GM20431 (cell line): ENCODE results near the gene ANKRD44.

Experiments
- in situ Hi-C: fragments of 300-500 bp; cut with MseI, MboI; formaldehyde crosslinking; loops from one replicate; pipeline ENCODE4 v1.15.0; 2020; ENCODE audit warnings: low sequenced_read_pairs; ENCODE audit not compliant: unreplicated experiment

ANKRD44 gene

DNA sequence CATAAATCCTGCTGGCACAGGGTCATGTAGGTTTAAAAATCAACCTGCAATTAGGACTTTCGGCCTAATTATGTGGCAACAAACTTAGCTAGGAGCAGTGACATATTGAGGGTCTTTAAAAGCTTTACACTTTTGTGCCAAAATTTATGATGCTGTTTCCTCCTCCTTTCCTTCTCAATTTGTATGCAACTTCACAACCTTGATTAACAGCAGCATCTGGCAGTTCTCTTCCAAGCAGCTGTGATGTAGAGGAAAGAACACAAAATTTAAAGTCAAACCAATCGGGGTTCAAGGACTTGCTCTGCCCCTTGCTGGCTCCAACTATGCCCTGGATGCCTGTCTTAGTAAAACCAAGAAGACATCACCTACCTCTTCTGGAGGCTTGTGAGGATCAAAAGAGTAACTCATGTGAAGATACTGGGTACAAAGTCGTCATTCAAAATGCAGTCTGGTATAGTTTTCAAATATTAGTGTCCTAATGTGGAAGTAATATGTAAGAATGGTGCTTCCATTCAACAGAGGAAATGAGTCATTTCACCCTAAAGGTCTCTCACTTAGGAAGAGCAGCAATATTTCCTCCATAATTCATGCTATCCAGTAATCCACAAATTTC lies 94.7 kb downstream of the ANKRD44 start:
- in situ Hi-C loops: no loop called here

DNA sequence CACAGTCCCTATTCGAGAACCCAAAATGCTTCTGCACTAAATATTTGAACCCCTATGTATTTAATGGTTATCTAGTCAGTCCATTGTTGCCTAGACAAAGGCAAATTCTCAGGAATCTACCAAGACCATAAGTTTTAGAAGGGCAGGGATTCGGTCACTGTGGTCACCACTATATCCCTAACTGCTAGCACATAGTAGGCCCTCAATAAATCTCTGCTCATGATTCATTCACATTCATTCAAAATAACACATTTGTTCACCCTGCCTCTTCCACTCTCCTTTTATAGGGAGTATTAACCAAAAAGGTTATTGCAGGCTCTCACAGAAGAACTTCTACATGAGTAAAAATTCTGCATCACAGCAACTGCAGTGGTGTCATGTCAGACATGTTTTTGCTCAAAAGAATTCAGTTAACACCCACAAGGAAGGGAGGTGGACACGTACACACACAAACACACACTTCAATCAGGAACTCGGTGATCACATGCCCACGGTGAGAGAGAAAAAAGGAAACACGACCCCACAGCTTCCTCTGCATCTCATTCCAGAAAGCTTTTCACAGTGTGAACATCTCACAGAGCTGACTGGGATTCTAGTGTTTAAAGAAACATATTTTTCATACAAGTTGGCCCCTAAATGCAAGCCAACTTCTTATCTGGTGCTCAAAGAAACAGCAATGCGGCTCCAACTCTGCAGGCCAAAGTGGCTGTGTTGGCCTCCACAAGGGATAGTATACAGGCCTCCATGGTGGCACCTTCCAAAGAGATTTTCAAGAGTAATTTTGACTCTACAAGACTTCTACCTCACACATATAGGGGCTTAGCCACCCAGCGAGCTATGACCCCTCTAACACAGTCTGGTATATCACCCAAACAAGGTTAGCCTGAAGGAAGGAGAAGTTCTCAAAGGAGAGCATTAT lies 98.0 kb downstream of the ANKRD44 start:
- in situ Hi-C loops: no loop called here

DNA sequence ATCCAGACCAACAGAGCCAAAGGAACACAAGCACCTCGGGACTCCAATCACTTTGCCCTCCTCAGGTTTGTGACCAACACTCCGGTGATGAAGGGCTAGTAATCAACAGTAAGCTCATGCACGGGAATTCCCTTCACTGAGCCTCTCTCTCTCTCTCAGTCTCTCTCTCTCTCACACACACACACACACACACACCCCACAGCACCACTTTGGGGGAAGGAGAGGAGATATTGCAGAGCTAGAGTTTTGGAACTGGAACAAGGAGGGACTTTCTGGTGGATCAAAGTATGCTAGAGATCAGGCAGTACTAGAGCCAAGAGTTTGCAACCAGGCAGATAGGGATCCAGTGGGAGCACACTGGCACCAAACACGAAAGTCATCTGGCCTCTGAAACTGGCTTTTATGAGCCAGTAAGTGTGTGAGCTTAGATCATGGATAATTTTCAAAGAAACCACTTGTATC lies 98.7 kb downstream of the ANKRD44 start:
- in situ Hi-C loops: no loop called here

DNA sequence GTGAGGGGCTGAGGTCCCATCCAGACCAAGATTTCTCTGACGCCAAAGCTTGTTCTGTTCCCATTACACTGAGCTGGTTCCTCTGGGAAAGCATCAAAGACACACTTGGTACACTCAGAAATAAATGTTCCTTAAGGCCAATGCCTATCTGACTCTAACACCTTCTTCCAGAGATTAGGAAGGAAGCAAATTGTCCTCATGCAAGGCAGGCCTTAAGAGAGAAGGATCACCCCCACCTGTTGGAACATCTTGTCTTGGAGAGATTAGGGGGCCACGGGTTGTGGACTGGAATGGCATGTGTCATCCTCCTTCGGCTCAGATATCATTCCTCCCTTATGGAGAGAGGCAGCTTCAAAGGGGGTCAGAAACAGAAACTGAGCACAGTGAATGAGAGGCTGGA lies 100.2 kb downstream of the ANKRD44 start:
- in situ Hi-C loops: no loop called here

DNA sequence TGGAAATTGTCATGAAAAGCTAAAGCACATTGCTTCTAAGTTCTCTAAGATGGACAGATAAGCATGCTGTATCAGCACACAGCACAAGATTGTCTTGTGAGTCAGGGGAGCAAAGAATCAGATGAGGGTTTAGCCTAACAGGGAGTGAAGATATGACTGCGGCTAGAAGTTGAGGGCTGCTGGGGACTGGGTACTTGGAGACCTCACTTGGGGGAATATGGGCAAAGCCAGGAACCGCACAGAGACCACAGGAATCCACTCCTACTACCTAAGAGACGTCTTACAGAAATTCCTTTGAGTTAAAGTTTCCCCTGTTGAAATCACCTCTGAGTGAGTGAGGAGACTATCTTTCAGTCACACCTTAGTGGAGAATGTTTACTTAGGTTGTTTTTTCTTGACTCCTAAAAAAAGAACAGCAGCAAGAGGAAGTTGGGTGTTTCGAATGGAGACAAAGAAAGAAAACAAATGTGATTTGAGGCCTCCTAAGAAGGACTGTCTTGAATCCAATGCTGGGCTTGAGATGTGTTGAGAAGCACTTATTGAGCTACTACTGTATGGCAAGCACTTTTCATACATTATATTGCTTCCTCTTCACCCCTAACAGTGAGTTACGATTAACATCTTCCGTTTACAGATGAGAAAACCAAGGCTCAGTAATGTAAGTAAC lies 100.7 kb downstream of the ANKRD44 start:
- in situ Hi-C loops: no loop called here

DNA sequence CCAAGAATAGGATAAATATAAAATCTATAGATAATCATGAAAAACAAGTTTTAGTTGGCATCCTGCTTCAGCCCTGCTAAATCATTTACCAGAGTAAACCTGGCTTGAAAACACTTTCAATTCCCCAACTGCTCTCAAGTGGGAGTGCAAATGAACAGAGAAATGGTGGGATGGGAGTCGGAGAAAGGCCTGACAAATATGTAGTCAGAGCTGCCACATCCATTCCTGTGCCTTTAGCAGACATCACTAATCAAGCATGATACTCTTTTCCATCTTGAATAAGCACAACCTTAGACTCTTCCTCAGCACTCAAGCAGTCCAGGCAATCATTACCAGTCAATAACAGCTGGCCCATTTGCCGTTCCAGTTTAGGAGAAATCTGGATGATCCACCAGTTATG lies 101.3 kb downstream of the ANKRD44 start:
- in situ Hi-C loops: no loop called here

DNA sequence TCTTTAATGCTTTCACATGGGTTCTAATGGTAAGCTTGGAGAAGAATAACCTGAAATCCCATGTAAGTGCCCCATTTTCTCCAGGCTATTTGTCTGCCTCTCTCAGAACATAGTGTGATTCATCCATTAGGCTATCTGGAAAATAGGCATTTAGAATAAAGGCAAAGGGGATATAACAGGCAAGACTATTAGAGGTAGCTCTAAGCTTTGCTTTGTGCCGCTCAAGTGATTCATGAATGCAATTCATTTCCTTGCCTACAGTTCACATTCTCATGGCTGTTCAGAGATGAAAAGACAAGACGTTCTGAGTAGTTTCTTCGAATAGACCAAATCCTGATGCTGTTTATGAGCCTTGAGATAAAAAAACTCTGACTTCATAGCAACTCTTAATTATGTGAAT lies 101.7 kb downstream of the ANKRD44 start:
- in situ Hi-C loops: no loop called here

DNA sequence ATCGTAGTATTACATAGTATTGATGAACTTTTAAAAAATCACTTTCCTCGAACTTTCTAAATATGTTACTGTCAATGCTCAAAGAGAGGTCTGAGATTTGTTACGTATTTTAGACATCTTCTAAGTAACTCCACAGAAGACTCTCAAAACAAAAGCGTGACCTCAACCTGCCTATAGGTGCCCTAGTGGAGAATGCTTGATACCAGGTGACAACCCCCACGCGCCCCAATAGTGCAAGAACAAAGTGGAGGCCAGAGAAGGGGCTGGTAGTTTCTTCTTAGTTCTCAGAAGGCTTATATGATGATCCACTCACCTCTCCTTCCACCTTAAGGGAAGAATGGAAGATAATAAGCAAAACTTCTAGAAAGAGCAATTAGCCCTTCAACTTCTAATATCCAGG lies 102.6 kb downstream of the ANKRD44 start:
- in situ Hi-C loops: no loop called here

DNA sequence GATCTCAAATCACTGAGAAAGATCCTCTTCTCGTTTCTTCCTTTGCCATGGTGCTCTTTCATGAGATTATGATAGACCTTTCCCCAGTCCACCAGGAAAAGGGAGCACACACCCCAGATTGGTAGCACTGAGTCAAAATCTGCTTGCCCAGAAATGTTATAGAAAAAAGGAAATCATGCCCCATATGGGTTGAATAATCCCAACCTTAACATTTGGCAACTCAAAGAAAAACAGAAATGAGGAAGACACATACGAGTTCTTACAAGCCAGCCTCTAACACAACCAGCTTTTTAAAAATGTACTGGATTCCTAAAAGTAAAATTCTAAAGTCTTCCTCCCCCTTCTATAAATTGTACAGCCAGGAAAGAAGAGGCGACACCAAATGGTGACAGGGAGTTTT lies 103.0 kb downstream of the ANKRD44 start:
- in situ Hi-C loops: no loop called here

DNA sequence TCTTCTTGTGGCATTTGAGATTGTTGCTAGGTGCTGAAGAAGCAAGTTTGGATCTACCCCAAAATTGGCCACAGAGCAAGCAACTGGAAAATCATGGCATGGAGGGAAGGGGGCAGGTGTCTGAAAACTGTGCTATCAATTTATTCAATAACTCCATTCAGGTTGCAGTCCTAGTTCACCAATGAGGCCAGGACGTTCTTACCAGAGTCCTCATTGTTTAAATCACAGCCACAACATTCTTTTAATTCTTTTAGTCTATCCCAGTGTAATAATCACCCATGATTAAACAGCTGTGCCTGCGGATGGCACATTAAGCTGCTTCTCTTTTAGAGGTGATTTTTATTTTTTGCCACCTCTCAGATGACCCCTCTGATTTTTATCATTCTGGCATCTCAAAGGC lies 103.5 kb downstream of the ANKRD44 start:
- in situ Hi-C loops: no loop called here

DNA sequence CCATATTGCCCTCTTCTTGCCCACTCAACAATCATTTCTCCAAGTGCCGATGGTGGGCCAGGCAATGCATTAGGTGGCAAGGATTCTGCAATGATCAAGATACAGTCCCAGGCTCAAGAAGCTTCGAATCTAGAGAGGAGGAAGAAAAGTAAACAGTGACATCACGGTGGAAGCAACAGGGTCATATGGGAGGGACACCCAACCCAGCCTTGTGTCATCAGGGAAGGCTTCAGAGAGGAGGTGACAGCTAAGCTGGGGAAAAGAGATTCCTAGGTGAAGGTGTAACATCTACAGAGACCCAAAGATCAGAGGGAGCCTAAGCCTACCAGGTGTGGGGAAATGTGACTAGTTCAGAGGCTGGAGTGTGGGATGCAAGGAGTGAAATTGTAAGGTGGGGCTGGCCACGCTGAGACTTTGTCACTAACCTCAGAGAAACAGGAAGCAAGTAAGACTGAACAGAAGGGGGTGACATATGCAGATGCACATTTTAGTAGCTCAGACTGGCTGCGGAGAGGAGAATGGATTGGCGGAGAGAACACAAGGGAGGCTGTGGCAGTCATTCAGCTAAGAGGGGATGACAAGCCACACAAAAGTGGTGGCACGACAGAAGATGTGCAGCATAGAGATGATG lies 104.9 kb downstream of the ANKRD44 start:
- in situ Hi-C loops: no loop called here

DNA sequence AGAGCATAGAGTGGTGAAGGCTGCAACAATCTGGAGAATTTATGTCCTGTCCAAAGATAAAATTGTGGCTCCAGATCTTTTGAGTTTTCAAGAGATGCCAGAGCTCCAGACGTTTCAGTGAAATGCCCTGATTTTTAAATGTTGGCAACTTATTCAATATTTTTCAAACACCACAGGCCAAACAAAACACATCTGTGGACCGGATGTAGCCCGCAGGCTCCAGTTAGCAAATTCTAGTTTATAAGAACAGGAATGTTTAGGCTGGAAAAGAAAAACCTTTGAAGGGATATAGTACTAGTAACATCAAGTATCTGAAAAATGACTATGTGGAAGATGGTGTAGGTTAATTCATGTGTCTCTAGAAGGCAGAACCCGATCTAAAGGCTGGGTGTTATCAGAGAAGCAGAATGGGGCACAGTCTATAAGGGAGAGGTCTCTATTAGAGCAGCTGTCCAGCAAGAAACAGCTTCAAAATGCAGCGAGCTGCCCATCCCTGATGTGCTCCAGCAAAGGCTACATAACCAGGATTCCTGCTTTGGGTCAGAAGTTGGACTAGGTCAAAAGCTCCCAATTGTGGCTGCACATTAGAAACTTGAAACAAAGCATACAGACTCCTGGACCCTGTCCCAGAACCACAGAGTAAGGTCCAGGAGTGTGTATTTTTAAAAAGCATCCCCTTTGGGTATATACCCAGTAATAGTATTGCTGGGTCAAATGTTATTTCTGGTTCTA lies 105.9 kb downstream of the ANKRD44 start:
- in situ Hi-C loops: no loop called here

DNA sequence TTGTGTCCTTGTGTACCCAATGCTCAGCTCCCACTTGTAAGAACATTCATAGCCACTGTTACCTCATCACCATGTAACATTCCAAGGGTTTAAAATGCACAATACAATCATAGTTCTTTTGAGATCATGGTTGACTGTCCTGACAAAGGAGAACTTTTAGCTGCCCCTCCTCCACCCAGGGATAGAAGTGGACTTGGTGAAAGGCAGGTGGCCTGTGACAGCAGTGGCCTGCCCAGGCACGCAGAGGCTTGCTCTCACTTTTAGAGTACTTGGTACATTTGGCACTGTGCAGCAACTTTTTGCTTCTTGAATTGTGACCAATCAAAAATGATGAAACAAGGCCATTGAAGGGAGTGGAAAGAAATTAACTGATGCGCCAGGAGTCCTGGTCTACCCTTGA lies 108.7 kb downstream of the ANKRD44 start:
- in situ Hi-C loops: no loop called here

DNA sequence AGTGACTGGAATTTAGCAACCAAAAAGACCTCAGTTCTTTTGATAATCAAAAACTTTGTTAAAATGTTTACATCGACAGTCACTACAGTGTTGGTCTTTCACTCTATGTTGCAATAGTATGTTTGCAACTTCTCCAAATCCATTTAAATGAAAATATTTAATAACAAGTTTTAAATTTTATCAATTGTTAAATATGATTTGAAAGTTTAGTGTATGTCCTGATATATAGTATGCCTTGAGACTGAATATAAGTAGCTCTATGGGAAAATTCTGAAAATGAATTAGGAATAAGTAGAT lies 109.9 kb downstream of the ANKRD44 start:
- in situ Hi-C loops: no loop called here

DNA sequence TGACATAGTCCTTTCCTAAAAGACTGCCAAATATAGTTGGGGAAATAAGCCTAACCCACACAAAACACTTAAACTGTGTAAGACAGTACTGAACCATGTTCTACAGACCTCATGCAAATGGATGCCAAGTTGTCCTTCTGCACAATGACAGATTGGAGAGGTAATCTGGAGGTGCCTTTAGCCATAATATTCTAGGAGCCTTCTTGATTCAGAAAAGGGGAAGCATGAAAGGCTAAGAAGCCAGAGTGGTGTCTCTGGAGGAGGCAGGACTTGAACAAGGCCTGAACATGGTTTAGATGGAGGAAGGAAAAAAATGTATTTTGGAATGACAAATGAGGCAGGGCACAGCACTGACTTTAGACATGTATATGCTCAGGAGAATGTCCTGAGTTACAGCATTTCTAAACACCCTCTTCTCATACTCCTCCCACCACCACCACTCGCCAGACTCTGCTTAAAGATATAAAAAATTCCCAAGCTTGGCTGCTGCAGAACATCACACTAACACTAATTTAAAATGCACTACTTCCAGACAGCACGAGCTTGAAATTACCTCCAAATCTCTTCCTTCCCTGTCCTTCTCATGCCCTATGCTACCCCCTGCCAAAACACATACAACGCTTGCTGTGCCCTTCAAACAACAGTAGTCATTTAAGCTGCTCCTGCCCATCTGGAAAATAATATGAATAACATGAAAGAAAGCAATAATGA lies 110.4 kb downstream of the ANKRD44 start:
- in situ Hi-C loops: no loop called here

DNA sequence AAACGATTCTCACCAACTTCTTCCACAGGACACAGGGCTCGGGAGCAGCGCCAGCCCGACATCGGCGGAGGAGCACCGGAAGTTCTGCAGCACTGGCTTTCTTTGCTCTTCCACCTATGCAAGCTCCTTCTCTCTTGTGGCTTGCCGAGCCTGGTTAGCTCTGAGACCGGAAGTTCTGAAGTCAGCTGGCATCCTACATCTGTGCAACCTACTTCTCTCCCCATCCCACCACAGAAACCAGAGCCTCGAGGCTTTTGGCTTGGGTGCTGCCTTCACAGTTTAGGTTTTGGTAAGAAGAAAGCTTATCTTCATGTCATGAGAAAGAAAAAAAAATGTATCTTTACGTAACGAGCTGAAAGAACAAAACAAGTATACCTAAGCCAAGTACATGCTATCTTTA lies 111.7 kb downstream of the ANKRD44 start:
- in situ Hi-C loops: loop anchor here (10.0 kb wide), 1 partner anchor 116 kb away; the partner anchor contains the start of gene ANKRD44

DNA sequence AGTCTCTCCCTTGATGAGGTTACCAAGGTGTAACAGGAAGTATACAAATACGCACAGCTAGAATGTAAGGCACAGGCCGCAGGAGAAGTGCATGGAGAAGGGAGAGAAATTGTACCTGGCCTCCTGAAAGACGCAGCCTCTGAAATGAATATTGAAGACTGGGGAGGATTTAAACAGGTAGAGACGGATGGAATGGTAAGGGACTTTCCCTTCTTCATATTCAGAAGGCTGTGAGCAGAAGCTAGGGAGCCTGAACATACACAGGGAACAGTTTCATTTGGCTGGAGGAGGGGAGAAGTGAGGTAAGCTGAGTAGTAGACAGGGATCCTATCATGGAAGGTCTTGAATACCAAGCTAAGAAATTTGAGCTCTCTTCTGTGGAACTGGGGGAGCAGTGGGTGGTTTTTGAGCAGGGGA lies 112.7 kb downstream of the ANKRD44 start:
- in situ Hi-C loops: loop anchor here (10.0 kb wide), 1 partner anchor 117 kb away; the partner anchor contains the start of gene ANKRD44

DNA sequence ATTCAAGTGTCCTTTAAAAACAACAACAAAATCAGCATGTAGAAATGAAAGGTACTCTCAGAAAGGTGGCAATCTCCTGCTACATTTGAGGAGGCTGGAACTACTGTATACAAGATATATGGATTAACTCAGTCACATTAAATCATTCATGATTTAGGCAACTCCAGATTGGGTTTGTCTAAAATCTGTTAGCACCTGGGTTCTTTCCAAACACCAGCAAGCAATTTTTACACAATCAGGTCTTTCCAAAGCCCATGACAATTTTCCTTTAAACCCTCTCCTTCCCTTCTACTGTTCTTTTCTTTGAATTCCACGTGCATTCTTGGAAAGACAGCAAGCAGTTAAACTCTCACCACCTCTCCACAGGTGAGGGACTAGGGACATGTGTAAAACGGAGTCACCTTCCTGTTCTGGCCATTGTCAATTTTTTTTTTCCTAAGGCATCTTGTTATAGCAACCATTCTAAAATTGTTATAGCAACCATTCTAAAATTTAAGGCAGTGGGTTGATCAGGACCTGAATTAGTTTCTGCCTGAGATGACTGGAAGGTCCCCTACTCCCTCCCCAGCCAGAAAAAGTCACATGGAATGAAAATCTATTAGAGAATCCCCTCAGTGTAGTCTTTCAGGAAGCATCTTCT lies 113.9 kb downstream of the ANKRD44 start:
- in situ Hi-C loops: loop anchor here (10.0 kb wide), 1 partner anchor 118 kb away; the partner anchor contains the start of gene ANKRD44

DNA sequence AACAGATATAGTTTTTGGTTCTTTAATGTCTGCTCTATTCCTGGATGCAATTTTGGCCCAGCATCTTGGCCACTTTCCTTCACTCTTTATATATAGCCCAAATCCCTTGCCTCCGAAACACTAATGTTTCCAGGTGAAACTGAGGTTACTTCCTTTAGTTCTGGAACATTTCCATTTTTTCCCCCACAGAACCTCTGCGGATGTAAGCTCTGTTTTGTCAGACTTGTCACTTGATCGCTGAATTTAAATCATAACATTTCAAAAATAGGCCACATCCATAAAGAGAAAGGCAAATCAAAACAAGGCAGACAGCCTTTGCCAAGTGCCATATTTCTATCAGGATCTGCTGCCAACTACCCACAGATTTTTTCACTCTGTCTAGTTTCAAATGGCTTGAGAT lies 115.1 kb downstream of the ANKRD44 start:
- in situ Hi-C loops: loop anchor here (10.0 kb wide), 1 partner anchor 119 kb away; the partner anchor contains the start of gene ANKRD44
